ENCODE measurements around the gene GCNT3. TPM values are rescaled to one million over a fixed set of nuclear protein-coding genes. Genes with fewer than 3 reads are reported as not detected.
"Not testable (repeated sequence)": the region's sequence is repeated elsewhere in the genome, so short reads cannot be mapped to it uniquely, and the experiment has no call there.

Gene GCNT3
- total RNA-seq, 2 donors from 2014 or later: not detected

GRCh38 chr15:59605994-59606393, 5.6 kb upstream of the GCNT3 start:
- no peak for DNase-seq (ENCODE audit: low spot score in 2 of 2)
- Mint-ChIP-seq H3K36me3 (peaks cover 0 to 24% of the 10 kb centered on the region in 2 donors), H3K27ac (no peak overlapping the region), H3K9me3 (peaks cover 12 to 15% of the 10 kb centered on the region in 2 donors)
- ATAC-seq: no peak

GRCh38 chr15:59609730-59610712, 1.6 kb upstream of the GCNT3 start:
- no peak overlapping the region for H3K27ac Mint-ChIP-seq
- ATAC-seq: no peak

DNA sequence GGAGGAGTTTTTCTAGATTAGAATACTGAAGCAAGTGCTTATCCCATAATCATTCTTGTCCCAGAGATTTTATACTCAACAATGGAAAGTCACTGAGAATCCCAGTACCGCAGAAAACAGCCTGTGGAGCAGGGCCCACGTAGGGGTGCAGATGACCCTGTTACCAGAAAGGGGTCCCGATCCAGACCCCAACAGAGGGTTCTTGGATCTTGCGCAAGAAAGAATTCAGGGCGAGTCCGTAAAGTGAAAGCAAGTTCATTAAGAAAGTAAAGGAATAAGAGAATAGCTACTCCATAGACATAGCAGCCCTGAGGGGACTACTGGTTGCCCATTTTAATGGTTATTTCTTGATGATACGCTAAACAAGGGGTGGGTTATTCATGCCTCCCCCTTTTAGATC, 2.6 kb downstream of the GCNT3 start:
- ATAC-seq (no peak), DNase-seq (ENCODE audit: low spot score in 2 of 2) (no peak)
- Mint-ChIP-seq H3K27ac (no peak overlapping the region), H3K9me3 (peaks cover 7 to 26% of the 10 kb centered on the region in 2 donors), H3K36me3 (peaks cover 8 to 24% of the 10 kb centered on the region in 2 donors)

More at GRCh38 chr15:59609730-59610712, 1.6 kb upstream of the GCNT3 start:
- no peak for DNase-seq (ENCODE audit: low spot score in 2 of 2)
- H3K36me3 Mint-ChIP-seq: peaks cover 5 to 14% of the 10 kb centered on the region in 2 donors
- H3K9me3 Mint-ChIP-seq: peaks cover 6 to 18% of the 10 kb centered on the region in 2 donors

DNA sequence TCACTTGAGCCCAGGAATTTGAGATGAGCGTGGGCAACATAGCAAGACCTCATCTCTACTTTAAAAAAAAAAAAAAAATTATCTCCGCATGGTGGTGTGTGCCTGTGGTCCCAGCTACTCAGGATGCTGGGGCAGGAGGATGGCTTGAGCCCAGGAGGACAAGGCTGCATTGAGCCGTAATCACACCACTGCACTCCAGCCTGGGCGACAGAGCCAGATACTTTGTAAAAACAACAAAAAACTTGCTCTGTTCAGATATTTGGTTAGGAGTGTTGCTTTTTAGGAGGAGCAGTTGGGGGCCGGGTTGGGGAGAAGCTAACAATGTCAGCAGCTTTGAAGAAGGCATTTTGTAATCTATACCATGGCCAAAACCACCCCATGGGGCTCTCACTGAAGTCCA, 4.1 kb downstream of the GCNT3 start:
- ATAC-seq (no peak), DNase-seq (ENCODE audit: low spot score in 2 of 2) (no peak)
- Mint-ChIP-seq H3K27ac (no peak overlapping the region), H3K36me3 (peaks cover 8 to 24% of the 10 kb centered on the region in 2 donors), H3K9me3 (peaks cover 7 to 21% of the 10 kb centered on the region in 2 donors)

DNA sequence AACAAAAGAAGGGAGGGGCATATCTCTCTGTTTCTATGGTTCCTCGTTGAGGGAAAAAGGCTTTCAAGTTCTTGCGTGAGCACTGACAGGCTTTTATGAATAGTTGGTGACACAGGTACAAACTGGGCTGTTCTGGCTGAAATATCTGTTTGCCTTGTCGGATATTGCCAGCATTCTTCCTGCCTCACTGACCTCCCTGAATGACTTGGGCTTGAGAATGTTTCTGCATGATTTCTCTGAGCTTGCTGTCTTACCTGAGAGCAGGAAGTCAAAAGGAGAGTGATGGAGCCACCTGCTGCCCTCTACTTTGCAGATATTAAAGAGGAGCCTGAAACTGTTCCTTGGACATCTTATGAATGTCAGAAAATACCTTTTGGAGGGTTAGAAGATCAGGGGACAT, 4.8 kb downstream of the GCNT3 start:
- Mint-ChIP-seq H3K27ac (no peak overlapping the region), H3K9me3 (peaks cover 7 to 17% of the 10 kb centered on the region in 2 donors), H3K36me3 (peaks cover 8 to 21% of the 10 kb centered on the region in 2 donors)
- ATAC-seq: no peak
- no peak for DNase-seq (ENCODE audit: low spot score in 2 of 2)

DNA sequence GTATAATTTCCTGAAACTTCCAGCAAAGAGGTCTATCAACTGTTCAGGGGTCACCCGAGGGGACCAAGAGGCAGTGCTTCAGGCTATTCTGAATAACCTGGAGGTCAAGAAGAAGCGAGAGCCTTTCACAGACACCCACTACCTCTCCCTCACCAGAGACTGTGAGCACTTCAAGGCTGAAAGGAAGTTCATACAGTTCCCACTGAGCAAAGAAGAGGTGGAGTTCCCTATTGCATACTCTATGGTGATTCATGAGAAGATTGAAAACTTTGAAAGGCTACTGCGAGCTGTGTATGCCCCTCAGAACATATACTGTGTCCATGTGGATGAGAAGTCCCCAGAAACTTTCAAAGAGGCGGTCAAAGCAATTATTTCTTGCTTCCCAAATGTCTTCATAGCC, 6.8 kb downstream of the GCNT3 start:
- ATAC-seq: no peak
- H3K27ac Mint-ChIP-seq: no peak overlapping the region

GRCh38 chr15:59622289-59622688, 10.7 kb downstream of the GCNT3 start:
- Mint-ChIP-seq H3K36me3 (no peaks in the 10 kb centered on the region), H3K9me3 (no peaks in the 10 kb centered on the region), H3K27ac (no peak overlapping the region)
- ATAC-seq (peak; percentile 79 to 100), DNase-seq (ENCODE audit: low spot score in 2 of 2) (peak in 1 of 2 donors; percentile 63)

More for the DNA sequence above, 6.8 kb downstream of the GCNT3 start:
- no peak for DNase-seq (ENCODE audit: low spot score in 2 of 2)
- Mint-ChIP-seq H3K9me3 (peaks cover 7 to 13% of the 10 kb centered on the region in 2 donors), H3K36me3 (peaks cover 8 to 19% of the 10 kb centered on the region in 2 donors)

DNA sequence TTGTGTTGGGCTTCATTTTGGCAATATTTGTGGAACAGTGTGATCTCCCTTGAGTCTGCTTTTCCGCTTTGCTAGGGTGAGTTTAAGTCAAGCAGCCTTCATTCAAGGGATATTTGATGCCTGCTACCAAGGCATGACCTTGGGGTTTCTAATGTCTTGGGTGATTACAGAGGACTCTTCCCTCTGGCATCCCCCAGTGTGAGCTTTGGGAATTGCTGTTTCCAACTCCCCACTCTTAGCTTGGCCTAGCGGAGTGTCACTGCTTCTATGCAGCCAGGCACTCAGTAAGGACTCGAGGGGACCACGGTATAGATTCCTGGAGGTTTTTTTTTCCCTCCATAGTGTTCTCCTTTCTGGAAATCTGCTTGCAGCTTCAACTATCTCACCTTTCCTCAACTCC, 21.1 kb downstream of the GCNT3 start:
- ATAC-seq (no peak), DNase-seq (ENCODE audit: low spot score in 2 of 2) (no peak)
- H3K9me3 Mint-ChIP-seq: no peaks in the 10 kb centered on the region
- no peak overlapping the region for H3K27ac Mint-ChIP-seq
- H3K36me3 Mint-ChIP-seq: no peaks in the 10 kb centered on the region

- H3K9me3 Mint-ChIP-seq: no peaks in the 10 kb centered on the region
- H3K36me3 Mint-ChIP-seq: no peaks in the 10 kb centered on the region
Observed at GRCh38 chr15:59636184-59636583, 24.6 kb downstream of the GCNT3 start.

GRCh38 chr15:59637507-59637906, 25.9 kb downstream of the GCNT3 start:
- ATAC-seq; H3K9me3 Mint-ChIP-seq; H3K36me3 Mint-ChIP-seq; DNase-seq (ENCODE audit: low spot score in 2 of 2): not testable (repeated sequence)
- peak overlapping the region in 1 of 2 donors; percentile 17 for H3K27ac Mint-ChIP-seq

More at GRCh38 chr15:59636184-59636583, 24.6 kb downstream of the GCNT3 start:
- DNase-seq (ENCODE audit: low spot score in 2 of 2) (no peak), ATAC-seq (no peak)
- no peak overlapping the region for H3K27ac Mint-ChIP-seq

GRCh38 chr15:59642351-59642750, 30.8 kb downstream of the GCNT3 start:
- Mint-ChIP-seq H3K27ac (no peak overlapping the region), H3K36me3 (peaks cover 9 to 10% of the 10 kb centered on the region in 2 donors), H3K9me3 (no peaks in the 10 kb centered on the region)
- no peak for DNase-seq (ENCODE audit: low spot score in 2 of 2)
- ATAC-seq: no peak

- H3K36me3 Mint-ChIP-seq: peaks cover 9 to 10% of the 10 kb centered on the region in 2 donors
- H3K9me3 Mint-ChIP-seq: no peaks in the 10 kb centered on the region
- ATAC-seq (no peak), DNase-seq (ENCODE audit: low spot score in 2 of 2) (no peak)
- H3K27ac Mint-ChIP-seq: peak overlapping the region; percentile 39 to 53
Observed at GRCh38 chr15:59644756-59645155, 33.2 kb downstream of the GCNT3 start.

- not testable (repeated sequence) for DNase-seq (ENCODE audit: low spot score in 2 of 2); H3K27ac Mint-ChIP-seq; ATAC-seq; H3K9me3 Mint-ChIP-seq
- peaks cover 9 to 10% of the 10 kb centered on the region in 2 donors for H3K36me3 Mint-ChIP-seq
Observed at GRCh38 chr15:59645812-59646211, 34.2 kb downstream of the GCNT3 start.

- ATAC-seq (no peak), DNase-seq (ENCODE audit: low spot score in 2 of 2) (no peak)
- Mint-ChIP-seq H3K27ac (no peak overlapping the region), H3K9me3 (no peaks in the 10 kb centered on the region), H3K36me3 (peaks cover 9 to 10% of the 10 kb centered on the region in 2 donors)
Observed at GRCh38 chr15:59646277-59646676, 34.7 kb downstream of the GCNT3 start.

GRCh38 chr15:59647085-59647484, 35.5 kb downstream of the GCNT3 start:
- peaks cover 9 to 10% of the 10 kb centered on the region in 2 donors for H3K36me3 Mint-ChIP-seq
- peak overlapping the region in 1 of 2 donors; percentile 22 for H3K27ac Mint-ChIP-seq
- DNase-seq (ENCODE audit: low spot score in 2 of 2) (no peak), ATAC-seq (no peak)
- no peaks in the 10 kb centered on the region for H3K9me3 Mint-ChIP-seq

DNA sequence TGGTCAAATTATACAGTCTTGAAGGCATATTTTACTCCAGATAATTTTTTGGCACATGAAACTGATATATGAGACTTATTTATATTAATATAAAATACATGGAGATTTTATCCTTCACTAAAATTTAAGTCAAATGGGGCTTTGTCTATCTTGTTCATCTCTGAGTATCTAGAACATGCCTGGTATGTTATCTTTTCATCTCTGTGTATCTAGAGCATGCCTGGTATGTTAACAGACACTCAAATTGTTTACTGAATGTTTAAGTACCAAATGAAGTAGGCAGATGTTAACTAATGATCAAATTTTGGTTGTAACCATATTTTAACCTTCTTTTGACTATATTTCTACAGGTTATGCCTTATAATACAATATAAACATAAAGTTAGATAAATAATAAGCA, 38.0 kb downstream of the GCNT3 start:
- Mint-ChIP-seq H3K9me3 (peaks cover 0 to 6% of the 10 kb centered on the region in 2 donors), H3K36me3 (peaks cover 5 to 6% of the 10 kb centered on the region in 2 donors), H3K27ac (no peak overlapping the region)
- ATAC-seq: no peak
- DNase-seq (ENCODE audit: low spot score in 2 of 2): no peak

- Mint-ChIP-seq H3K9me3 (peaks cover 0 to 6% of the 10 kb centered on the region in 2 donors), H3K27ac (no peak overlapping the region), H3K36me3 (peaks cover 0 to 4% of the 10 kb centered on the region in 2 donors)
- no peak for ATAC-seq
- no peak for DNase-seq (ENCODE audit: low spot score in 2 of 2)
Observed at GRCh38 chr15:59654046-59654445, 42.5 kb downstream of the GCNT3 start.
